Stimulated activated CD8-positive, alpha-beta memory T cell treated with anti-CD3 and anti-CD28 coated beads, Interleukin-12 subunit alpha, Interleukin-12 subunit beta, amount 100 ng/mL, for 24 hours (primary cell): Measurements from ENCODE around the gene EXOC3L2.
A peak's percentile ranks its signal among the peaks of the same experiment; 100 is the strongest.
"Not testable (repeated sequence)": the region's sequence is repeated elsewhere in the genome, so short reads cannot be mapped to it uniquely, and the experiment has no call there.

Experiments
- DNase-seq: peaks from one replicate; pipeline ENCODE4 v3.0.0-alpha.2; 2020; ENCODE audit errors: extremely low read depth

The EXOC3L2 gene

GRCh38 chr19:45255611-45256157, 10.5 kb upstream of the EXOC3L2 start:
- DNase-seq = no peak

GRCh38 chr19:45254044-45254531, 8.9 kb upstream of the EXOC3L2 start:
- no peak for DNase-seq

- no peak for DNase-seq
These were observed 8.3 kb upstream of the EXOC3L2 start for GRCh38 chr19:45253396-45254027.

GRCh38 chr19:45251452-45252354, 6.5 kb upstream of the EXOC3L2 start:
- DNase-seq = no peak

- DNase-seq = peak; percentile 19
These were observed 5.7 kb upstream of the EXOC3L2 start, which contains the start of gene MARK4 for GRCh38 chr19:45250832-45251451. TSS of gene MARK4 (plus strand) at chr19:45251271. CDS start at chr19:45251589, 318 bp downstream.

GRCh38 chr19:45250216-45250831, 5.1 kb upstream of the EXOC3L2 start:
- no peak for DNase-seq

- no peak for DNase-seq
These were observed 4.2 kb upstream of the EXOC3L2 start for GRCh38 chr19:45249261-45250033.

GRCh38 chr19:45247136-45247535, 1.9 kb upstream of the EXOC3L2 start:
- DNase-seq = no peak

- DNase-seq = no peak
These were observed 619 bp upstream of the EXOC3L2 start for GRCh38 chr19:45245826-45246225.

GRCh38 chr19:45244133-45244794, 943 bp downstream of the EXOC3L2 start:
- no peak for DNase-seq

GRCh38 chr19:45243144-45243732, 2.0 kb downstream of the EXOC3L2 start:
- DNase-seq = no peak

GRCh38 chr19:45238556-45238955, 6.7 kb downstream of the EXOC3L2 start:
- no peak for DNase-seq

GRCh38 chr19:45235485-45235884, 9.7 kb downstream of the EXOC3L2 start:
- no peak for DNase-seq

- no peak for DNase-seq
These were observed 10.9 kb downstream of the EXOC3L2 start for GRCh38 chr19:45234089-45234869.

GRCh38 chr19:45231891-45232290, 13.3 kb downstream of the EXOC3L2 start:
- no peak for DNase-seq

- DNase-seq = not testable (repeated sequence)
These were observed 16.2 kb downstream of the EXOC3L2 start for GRCh38 chr19:45229056-45229455.

GRCh38 chr19:45224645-45225044, 20.6 kb downstream of the EXOC3L2 start:
- no peak for DNase-seq

GRCh38 chr19:45223879-45224278, 21.3 kb downstream of the EXOC3L2 start:
- DNase-seq = no peak

- DNase-seq = no peak
These were observed 22.5 kb downstream of the EXOC3L2 start for GRCh38 chr19:45222724-45223123.
